MM.1S (cell line): ENCODE data around the gene EFNA2.

ENCODE experiments used
- EZH2 ChIP-seq: fragments of 300-600 bp; sonication (generic); optimal IDR thresholded peaks from 2 replicates; pipeline ENCODE3; 2017; ENCODE audit warnings: low read depth, mild to moderate bottlenecking, antibody characterized with exemption, low read length, mixed read lengths
- TF ChIP-seq, protein P1 (sequence below): fragments of 300-600 bp; sonication (generic); IDR thresholded peaks from 2 replicates; pipeline ENCODE4 v1.5.1; 2016; ENCODE audit warnings: antibody characterized with exemption, low read length, mixed read lengths

DNA sequence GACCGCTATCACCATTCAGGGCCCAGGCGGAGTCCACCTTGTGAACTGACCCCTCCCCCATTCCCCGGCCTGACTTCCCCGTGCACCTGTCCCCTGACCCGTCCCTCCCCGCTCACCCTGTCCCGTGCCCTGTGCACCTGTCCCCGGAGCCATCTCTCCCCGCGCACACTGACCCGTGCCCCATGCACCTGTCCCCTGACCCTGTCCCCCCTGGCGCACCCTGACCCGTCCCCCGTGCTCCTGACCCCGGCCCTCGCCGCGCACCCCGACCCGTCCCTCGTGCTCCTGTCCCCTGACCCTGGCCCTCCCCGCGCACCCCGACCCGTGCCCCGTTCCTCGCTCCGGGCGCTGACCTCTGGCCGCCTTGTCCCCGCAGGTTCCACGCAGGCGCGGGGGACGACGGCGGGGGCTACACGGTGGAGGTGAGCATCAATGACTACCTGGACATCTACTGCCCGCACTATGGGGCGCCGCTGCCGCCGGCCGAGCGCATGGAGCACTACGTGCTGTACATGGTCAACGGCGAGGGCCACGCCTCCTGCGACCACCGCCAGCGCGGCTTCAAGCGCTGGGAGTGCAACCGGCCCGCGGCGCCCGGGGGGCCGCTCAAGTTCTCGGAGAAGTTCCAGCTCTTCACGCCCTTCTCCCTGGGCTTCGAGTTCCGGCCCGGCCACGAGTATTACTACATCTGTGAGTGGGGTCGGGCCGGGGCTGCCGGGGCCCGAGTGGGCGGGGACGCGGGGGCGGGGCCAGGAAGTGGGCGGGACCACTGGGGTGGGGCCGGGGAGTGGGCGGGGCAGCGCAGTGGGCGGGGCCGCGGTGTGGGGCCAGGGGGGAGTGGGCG lies 9.7 kb downstream of the EFNA2 start:
- TF ChIP-seq, protein P1, sequence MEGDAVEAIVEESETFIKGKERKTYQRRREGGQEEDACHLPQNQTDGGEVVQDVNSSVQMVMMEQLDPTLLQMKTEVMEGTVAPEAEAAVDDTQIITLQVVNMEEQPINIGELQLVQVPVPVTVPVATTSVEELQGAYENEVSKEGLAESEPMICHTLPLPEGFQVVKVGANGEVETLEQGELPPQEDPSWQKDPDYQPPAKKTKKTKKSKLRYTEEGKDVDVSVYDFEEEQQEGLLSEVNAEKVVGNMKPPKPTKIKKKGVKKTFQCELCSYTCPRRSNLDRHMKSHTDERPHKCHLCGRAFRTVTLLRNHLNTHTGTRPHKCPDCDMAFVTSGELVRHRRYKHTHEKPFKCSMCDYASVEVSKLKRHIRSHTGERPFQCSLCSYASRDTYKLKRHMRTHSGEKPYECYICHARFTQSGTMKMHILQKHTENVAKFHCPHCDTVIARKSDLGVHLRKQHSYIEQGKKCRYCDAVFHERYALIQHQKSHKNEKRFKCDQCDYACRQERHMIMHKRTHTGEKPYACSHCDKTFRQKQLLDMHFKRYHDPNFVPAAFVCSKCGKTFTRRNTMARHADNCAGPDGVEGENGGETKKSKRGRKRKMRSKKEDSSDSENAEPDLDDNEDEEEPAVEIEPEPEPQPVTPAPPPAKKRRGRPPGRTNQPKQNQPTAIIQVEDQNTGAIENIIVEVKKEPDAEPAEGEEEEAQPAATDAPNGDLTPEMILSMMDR, result no peak
- TF ChIP-seq EZH2, result no peak
